GM21786 (cell line): ENCODE results near the gene G6PC3.
"Not testable (repeated sequence)": the region's sequence is repeated elsewhere in the genome, so short reads cannot be mapped to it uniquely, and the experiment has no call there.

Experiments used
- ATAC-seq: cut with Tn5 transposase; IDR thresholded peaks from one replicate; pipeline ENCODE4 v1.9.1; 2021; ENCODE audit not compliant: unreplicated experiment

G6PC3 gene

DNA sequence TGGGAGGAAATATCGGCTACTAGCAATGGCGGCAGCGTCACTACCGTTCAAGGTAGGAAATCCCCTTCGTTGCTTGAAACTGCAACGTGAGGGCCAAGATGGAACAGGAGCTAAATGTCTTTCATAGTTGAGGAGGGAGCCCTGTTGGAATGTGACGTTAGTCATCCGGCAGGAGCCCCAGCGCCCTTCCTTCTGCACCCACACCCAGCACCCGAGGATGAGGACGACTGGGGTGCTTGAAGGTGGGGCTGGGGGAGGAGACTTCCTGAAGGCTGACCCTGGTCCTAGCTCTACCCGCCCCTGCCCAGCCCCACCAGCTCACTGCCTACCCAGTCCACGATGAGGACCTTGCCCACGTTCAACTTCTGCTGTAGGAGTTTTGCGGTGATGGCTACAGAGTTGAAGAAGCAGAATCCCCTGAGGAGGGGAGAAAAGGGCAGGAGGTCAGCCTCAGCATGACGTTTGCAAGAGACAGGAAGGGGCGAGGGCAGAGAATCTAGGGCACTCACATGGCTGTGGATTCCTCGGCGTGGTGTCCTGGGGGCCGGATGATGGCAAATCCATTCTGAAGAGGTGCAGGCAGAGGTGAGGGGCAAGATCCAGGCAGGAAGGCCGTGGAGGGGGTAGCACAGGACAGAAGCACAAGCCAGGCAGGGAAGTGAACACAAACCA lies 11.9 kb downstream of the G6PC3 start:
- ATAC-seq: no peak

DNA sequence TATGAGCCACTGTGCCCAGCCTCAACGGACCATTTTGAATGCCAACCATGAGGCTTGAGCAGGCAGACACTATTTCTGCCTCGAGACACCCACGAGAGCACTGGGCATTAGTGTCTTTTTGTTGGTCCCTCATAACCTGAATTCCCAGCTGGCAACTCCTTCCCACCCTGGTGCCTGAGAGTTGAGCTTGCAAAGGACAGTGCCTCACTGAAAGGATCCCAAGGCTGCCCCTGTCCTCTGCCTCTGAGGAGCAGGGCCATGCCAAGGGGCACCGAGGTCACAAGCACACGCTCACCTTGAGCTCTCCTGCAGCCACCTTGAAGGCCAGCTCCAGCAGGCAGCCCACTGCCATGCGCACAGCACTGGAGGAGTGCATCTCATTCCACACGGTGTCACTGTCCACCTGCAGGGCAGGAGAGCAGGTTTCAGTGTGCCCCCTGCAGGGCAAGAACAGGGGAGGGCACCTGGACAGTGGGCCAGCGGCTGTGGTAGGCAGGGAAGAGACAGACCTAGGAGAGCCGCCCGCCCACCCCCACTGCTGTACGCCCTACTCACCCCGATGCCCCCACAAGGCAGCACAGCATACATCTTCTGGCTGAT lies 12.8 kb downstream of the G6PC3 start:
- ATAC-seq: no peak

DNA sequence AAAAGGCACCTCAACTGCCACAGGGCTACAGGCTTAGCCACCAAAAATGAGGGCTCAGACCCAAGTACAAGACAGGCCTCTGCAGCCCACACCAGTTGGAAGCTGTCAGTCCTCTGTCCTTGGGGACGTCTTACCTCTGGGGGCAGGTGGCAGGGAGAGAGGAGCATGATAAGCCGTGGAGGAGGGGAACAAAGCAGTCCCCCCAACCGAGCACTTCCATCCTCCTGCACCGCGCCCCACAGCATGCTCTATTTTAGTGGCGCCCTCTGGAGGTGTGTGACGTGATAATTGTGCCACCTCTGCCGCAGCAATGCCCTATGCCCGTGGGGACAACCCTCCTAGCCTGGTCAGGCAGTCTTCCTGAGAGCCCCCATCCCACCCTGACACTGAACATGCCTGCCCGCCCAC lies 13.6 kb downstream of the G6PC3 start:
- no peak for ATAC-seq

DNA sequence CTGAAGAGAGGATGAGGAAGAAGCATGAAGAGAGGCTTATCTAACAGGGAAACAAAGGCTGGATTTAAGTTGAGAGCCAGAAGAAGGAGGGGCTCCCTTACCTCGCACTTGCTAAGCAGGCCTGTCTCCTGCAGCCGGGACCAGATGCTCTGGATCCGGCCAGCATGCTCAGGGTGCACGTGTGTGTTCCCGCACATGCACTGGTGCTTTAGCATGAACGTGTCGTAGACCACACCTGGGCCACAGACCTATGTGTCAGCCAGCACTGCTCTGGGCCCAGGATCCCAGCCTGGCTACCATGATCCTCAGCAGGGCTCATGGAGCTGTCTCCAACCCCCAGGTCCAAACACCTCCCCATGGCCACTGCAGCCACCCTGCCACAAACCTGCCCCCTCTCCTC lies 14.4 kb downstream of the G6PC3 start:
- ATAC-seq: no peak

DNA sequence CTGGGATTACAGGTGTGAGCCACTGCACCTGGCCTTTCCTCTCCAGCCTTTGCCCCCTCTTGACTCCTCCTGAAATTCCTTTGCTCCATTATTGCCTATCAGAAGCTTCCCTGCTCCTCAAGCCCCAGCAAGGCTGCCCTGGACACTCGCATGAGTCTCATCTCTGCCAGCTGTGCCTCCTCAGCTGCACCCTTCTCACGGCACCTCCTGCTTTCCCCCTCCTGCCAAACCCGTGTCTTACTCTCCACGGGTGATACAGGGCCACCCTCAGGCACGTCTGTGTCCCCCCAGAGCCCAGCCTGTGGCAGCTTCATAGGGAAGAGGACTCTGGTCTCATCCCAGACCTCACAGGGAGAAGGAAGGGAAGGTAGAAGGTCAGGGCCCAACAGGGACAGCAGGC lies 15.4 kb downstream of the G6PC3 start:
- ATAC-seq: no peak

DNA sequence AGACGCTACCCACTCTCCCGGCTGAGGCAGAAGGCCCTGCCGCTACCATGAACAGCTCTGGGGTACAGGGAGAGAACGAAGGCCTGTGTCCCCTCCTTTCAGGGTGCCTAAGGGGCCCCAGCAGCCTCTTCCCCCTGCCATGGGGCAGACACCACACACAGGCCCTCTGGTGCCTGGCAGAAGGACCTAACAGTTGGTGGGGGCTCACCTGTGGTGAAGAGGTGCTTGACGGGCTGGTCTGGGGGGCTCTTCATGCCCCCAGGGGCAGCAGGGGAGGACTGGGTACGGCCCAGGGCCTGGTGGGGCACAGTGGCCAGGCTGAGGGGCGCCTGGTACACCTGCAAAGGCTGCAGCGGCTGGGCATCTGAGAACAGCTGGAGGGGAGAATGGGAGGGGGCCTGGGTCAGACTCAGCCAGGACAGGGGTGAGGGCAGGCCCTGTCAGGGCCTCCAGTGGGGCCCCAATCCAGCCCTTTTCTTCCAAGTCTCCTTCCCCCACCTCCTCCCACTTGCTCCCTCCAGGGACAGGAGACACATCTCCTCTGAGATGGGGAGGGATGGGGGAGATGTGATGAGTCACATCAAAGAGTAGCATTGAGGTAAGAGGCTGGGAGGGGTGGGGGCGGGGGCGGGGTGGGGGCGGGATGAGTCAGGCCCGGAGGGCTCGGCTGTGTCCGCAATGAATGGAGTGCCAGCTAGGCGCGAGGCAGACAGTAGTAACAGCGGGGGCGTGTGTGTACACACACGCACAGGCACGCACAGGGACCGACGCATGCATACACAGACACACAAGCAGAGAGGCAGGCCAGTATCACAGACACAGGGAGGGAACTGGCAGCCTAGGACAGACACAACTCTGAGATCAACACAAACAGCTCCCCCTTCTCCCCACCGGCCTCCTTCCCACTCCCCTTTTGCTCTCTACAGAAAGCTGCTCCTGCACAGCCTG lies 16.1 kb downstream of the G6PC3 start:
- no peak for ATAC-seq

DNA sequence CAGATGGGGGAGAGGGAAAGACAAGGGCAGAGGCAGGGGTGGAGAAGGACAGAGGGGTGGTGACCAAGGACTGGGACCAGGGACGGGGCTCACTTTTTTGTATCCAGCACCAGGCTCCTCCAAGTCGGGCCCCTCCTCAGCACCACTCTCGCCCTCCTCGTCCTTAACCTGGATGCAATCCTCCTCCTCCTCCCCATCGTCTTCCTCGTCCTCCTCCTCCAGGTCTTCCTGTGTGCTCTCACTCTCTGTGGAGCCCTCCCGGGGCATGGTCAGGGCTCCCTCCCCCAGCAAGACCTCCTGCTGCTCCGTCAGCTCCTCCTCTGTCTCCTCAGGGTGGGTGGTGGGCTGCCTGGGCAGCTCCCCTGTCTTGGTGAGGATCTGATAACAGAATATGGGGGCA lies 16.8 kb downstream of the G6PC3 start:
- no peak for ATAC-seq

DNA sequence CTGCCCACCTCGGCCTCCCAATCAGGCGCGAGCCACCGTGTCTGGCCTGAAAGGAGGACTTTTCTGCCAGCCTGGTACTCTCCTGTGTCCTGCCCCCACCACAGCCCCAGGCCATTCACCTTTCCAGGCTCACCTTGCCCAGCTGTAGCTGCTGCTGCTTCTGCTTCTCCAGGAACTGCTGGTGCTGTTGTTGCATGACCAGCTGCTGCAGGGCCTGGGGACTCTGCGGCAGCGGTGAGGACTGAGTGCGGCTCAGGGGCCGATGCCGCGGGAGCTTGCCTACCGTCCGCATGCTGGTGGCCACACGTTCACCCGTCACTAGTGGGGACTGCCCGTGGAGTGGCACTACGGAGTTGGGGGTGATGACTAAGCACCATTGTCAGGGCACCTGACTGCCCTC lies 17.7 kb downstream of the G6PC3 start:
- no peak for ATAC-seq

DNA sequence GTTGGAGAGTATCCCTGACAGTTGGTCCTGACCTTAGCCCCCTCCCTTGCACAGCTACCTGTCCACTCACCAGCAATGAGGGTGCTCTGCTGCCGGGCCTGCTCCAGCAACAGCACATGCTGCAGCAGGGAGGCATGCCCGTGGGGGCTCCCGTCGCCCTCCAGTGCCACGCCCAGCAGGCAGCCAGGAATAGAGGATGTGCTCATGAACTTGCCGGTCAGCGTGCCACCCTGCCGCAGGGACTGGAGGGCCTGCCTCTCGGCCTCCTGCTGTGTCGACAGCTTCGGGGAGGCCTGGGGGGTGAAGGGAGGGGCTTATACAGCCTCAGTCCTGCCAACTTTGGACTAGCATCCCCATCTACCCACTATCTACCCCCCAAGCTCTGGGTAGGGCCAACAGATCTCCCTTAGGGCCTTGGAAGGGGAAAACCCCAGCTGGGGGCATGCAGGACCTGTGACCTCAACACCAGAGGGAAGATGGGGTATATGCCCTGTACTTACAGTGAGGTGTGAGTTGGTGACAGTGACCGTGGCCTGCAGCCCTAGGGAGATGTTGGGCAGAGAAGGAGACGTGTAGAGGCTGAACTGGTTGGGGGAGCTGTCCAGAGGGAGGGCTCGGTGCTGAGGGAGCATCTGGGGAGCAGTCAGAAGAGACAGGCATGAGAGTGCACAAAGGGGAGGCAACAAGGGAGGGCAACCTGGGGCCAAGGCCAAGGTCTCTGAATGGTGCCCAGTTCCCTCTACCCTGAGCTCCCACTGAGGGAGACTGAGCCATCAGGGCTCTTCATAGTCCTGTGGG lies 20.9 kb downstream of the G6PC3 start:
- ATAC-seq: no peak

DNA sequence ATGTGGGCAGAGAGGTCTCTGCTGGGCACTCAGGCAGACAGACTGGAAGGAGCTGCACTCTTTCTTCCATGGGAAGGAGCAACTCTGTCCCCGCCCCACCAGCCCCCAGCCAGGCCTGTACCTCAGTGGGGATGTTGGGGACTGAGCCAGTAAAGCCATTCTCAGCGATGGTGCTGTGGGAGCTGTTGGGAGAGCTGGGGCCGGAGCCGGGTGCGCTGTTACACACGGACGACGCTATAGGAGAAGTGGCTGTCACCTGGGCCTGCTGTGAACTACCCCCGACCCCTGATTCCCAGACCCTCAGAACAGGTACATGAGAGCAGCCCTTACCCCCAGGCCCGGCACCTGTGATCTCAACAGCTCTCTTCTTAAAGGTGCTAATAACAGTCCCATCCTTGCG lies 21.5 kb downstream of the G6PC3 start:
- ATAC-seq: no peak

DNA sequence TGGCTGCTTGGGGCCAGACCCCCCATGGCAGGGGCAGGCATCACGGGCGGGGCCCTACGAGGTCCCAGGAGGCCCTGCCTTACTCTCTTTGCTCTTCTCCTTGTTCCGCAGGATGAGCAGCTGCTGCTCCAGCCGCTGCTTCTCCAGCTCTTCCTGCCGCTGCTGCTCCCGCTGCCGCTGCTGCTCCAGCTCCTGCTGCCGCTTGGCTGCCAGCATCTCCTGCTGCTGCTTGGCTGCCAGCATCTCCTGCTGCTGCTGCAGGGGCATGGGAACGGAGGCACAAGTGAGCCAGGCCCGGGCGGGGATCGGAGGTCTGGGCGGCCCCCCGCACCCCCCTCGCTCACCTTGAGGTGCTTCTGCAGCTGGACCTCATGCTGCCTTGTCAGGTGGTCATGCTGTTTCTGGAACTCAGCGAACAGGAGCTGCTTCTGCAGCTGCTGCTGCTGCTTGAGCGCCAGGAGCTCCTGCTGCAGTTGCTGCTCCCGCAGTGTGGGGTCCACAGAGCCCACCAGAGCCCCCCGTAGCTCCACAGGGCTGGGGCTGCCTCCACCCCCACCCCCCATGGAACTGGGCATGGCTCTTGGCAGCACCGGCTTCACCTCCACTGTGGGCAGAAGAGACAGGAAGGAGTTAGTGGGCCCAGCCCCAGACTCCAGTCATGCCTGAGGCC lies 22.8 kb downstream of the G6PC3 start:
- ATAC-seq: no peak

DNA sequence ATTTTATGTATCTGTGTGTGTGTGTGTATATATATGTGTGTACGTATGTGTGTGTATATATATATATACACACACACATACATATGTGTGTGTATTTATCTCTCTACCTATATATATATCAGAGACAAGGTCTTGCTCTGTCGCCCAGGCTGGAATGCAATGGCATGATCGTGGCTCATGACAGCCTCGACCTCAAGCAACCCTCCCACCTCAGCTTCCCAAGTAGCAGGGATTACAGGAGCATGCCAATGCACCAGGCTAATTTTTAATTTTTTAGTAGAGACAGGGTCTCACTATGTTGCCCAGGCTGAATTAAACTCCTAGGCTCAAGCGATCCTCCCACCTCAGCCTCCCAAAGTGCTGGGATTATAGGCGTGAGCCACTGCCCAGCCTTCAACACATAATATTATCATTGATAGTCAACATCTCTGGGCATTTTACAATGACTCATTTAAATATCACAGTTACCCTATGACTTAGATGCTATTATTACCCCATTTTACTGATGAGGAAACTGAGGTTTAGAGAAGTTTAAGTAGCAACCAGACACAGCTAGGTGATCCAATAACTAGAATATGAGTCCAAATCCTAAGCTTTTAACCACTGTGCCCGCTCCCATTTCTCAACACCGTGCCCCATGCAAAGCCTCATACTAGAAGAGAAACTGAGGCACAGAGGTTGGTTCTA lies 24.3 kb downstream of the G6PC3 start:
- ATAC-seq: no peak

DNA sequence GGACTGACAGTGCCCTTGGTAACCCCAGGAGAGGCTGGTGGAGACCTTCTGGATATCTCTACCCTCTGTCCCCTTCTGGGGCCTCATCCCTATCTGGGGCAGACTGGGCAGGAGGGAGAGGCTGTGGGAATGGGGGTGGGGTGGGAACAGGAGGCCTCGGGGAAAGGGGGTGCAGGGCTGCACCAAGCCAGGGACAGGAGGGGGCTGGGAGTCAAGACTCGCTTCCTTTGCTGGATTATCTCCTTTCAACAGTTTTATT lies 24.8 kb downstream of the G6PC3 start:
- no peak for ATAC-seq

DNA sequence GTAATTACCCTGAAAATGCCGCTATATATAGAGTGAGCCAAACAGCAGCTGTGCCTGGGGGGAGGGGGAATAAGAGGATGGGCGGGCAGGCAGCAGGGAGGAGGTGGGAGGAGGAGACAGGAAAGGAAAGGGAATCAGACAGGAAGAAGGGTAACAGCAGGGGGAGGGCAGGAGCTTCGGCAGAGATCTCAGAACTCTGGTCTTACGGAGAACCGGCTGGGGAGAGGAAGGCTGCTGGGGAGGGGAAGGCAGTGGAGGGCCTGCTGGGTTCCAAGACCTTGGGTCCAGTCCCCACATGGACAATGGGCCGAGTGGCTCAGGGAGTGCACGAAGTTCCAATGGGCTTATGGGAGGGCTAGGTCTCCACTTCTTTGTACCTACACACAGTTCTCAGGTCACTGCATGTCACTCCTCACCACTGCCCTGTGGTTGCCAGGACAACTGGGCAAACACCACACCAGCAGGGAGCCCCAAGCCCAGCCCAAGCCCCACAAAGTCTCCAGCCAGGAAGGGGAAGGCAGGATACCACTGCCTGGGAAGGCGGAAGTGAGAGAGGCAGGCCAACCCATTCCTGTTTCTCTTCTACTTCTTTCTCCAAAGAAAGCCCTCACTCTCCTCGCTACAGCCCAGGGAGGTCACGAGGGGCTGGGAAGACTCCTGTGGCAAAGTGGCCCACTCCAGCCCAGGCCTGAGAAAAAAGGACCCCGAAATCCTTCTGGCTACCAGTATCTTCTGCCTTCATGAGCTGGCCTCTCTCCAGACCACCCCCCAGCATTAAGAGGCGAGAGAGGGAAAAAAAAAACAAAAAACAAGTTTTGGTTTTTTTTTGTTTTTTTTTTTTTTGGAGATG lies 25.3 kb downstream of the G6PC3 start:
- ATAC-seq: peak; percentile 50

DNA sequence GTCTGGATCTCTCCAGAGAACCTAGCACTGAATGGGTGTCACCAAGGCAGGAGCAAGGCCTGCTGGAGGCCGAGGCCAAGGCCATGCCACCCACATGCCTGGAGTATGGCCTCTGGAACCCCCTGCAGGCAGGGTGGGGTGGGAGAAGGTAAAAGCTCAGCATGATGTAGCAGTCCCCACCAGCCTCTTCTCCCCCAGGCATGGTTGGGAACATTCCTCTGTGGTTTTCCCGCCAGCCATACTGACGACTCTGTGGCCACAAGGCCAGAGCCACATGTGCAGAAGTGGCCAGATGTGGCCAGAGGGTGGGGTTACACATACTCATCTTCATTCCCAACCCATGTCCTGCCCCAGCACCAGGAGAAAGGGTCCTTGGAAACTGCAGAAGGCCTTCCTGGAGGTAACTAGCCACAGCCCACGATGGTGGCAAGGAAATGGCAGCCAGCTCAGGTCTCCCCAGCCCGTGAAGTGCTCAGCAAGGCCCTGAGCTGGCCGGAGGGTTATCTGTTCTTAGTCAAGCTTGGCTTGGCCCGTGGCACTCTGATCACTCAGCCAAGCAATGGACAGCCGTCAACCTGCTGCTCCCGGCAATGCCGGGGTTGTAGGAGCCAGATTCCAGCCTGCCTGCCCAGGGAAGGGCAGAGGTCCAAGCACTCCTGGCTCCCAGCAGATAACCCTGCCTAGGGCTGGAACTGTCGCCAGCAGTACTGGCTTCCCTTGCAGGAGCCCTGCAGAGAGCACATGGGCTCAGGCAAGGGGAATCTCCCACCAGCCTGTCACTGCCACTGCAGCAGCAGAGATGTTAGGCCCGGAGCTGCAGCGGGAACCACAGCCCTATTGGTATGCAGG lies 26.8 kb downstream of the G6PC3 start:
- ATAC-seq: no peak

DNA sequence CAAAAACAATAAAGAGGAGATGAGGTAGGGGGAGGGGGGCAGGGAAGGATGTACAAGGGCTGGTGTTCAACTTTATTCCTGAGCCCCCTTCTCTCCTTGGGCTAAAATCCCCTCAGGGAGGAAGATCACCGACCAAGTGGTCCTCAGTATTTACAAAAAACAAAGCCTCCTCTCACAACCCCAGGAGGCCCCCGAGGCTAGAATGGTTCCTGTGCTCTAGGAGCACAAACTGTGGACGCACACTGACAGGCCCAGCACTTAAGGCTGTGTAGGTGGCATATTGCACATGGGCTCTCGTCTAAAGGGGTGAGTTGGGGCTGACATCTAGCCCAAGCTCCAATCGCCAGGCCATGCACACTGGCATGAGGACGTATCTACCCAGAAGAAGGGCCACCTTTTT lies 31.3 kb downstream of the G6PC3 start:
- ATAC-seq: not testable (repeated sequence)

DNA sequence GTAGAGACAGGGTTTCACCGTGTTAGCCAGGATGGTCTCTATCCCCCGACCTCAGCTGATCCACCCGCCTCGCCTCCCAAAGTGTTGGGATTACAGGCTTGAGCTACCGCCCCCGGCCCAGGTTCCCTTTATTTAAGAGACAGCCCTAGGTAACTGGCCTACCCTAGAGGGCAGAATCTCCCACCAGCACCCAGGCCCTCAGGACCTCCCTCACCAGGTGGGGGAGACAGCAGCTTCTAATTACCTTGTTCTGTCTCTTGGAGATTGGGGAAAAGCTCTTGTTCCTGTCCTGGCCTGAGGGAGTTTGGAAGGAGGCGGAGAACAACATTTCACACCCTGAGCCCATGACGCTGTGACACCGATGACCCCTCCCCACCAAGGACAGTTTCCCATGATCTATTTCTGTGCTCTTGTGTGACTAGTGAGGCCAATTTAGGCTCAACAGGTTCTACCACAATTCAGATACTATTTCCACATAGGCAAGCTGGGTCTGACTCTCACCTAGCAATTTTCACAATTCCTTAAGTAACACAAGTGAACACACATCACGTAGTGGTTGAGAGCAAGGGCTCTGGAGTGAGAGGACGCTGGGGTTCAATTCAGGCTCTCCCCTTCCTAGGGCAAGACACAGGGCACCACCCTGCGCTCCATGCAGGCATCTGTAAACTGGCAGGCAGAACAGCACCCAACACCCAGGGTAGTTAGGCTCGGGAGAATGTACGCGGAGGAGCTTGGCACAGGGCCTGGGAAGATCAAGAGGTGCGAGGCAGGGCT lies 32.5 kb downstream of the G6PC3 start:
- ATAC-seq: no peak

DNA sequence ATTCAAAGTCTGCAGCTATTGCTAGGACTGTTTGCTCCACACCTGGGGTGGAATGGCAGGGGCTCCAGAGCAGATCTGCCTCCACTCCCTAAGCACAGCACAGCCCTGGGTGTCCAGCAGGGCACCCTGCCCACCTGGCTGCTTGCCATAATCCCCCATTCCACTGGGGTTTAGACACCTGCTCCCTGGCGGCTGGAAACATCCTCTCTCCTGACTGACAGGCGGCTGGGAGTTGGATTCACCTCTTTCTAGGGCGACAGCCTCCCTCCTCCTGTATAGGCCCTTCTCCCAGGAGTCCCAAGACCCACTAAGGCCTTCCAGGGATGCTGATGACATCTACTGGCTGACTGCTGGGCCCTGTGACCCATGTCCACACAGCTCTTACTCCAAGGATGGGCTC lies 34.9 kb downstream of the G6PC3 start:
- no peak for ATAC-seq
